Rectal smooth muscle tissue (tissue), 1 donor: ENCODE results near the gene ZNG1A.
"Not testable (repeated sequence)": the region's sequence is repeated elsewhere in the genome, so short reads cannot be mapped to it uniquely, and the experiment has no call there.

Source experiments
- H3K27ac ChIP-seq: one replicate; pipeline ENCODE4 v1.7.0; 2013; ENCODE audit warnings: low read depth, low read length, inconsistent platforms
- H3K27me3 ChIP-seq: one replicate; pipeline ENCODE4 v1.7.0; 2013; ENCODE audit warnings: low read length; ENCODE audit not compliant: control insufficient read depth, insufficient read depth
- H3K36me3 ChIP-seq: one replicate; pipeline ENCODE4 v1.7.0; 2013; ENCODE audit warnings: low read length; ENCODE audit not compliant: control insufficient read depth, insufficient read depth
- H3K4me1 ChIP-seq: one replicate; pipeline ENCODE4 v1.7.0; 2013; ENCODE audit warnings: low read length; ENCODE audit not compliant: control insufficient read depth, insufficient read depth
- H3K4me3 ChIP-seq: one replicate; pipeline ENCODE4 v1.7.0; 2013; ENCODE audit warnings: low read length
- H3K9ac ChIP-seq: one replicate; pipeline ENCODE4 v1.7.0; 2013; ENCODE audit warnings: low read length

Gene ZNG1A

DNA sequence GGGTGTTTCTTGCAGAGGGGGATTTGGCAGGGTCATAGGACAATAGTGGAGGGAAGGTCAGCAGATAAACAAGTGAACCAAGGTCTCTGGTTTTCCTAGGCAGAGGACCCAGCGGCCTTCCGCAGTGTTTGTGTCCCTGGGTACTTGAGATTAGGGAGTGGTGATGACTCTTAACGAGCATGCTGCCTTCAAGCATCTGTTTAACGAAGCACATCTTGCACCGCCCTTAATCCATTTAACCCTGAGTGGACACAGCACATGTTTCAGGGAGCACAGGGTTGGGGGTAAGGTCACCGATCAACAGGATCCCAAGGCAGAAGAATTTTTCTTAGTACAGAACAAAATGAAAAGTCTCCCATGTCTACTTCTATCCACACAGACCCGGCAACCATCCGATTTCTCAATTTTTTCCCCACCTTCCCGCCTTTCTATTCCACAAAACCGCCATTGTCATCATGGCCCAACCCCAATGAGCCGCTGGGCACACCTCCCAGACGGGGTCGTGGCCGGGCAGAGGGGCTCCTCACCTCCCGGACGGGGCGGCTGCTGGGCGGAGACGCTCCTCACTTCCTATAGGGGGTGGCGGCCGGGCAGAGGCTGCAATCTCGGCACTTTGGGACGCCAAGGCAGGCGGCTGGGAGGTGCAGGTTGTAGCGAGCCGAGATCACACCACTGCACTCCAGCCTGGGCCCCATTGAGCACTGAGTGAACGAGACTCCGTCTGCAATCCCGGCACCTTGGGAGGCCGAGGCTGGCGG is 95.7 kb downstream of the ZNG1A start:
- not testable (repeated sequence) for H3K27me3 ChIP-seq, H3K4me1 ChIP-seq, H3K9ac ChIP-seq, H3K4me3 ChIP-seq, H3K36me3 ChIP-seq, H3K27ac ChIP-seq

GRCh38 chr9:78333-78732 is 100.5 kb downstream of the ZNG1A start:
- H3K27me3 ChIP-seq, H3K36me3 ChIP-seq, H3K27ac ChIP-seq, H3K4me1 ChIP-seq, H3K4me3 ChIP-seq, H3K9ac ChIP-seq: not testable (repeated sequence)

DNA sequence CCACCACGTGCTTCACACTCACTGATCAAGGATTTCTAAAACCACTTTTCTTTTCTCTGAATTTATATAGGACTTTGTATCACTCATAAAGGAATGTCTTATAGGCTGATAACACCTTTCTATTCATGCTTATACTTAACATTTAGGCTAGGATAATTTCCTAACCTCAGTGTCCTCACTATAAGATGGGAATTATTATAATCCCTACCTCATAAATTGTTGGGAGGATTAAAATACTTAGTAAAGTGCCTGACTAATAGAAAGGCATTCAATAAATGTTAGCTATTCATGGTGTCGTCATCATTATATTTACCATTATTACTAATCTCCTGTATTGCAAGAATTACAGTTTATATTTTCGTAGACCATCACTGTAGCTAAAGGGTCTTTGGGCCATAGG is 102.5 kb downstream of the ZNG1A start:
- not testable (repeated sequence) for H3K27ac ChIP-seq, H3K9ac ChIP-seq, H3K4me3 ChIP-seq, H3K4me1 ChIP-seq, H3K27me3 ChIP-seq, H3K36me3 ChIP-seq

GRCh38 chr9:73900-74525 is 104.8 kb downstream of the ZNG1A start:
- not testable (repeated sequence) for H3K27me3 ChIP-seq, H3K9ac ChIP-seq, H3K27ac ChIP-seq, H3K36me3 ChIP-seq, H3K4me1 ChIP-seq
- H3K4me3 ChIP-seq = peak overlapping the region; percentile 2

- not testable (repeated sequence) for H3K36me3 ChIP-seq, H3K9ac ChIP-seq, H3K27ac ChIP-seq, H3K4me1 ChIP-seq, H3K27me3 ChIP-seq
- H3K4me3 ChIP-seq = peak overlapping the region; percentile 2
Observed at GRCh38 chr9:73076-73899, 105.6 kb downstream of the ZNG1A start.
